PFSK-1 (cell line): ENCODE data around the gene TRPM3.

Experiments used
- FOXP2 ChIP-seq: optimal IDR thresholded peaks from 2 replicates; pipeline ENCODE3; 2011; ENCODE audit warnings: borderline replicate concordance, control low read depth, inconsistent platforms; ENCODE audit not compliant: insufficient read depth; ENCODE audit errors: extremely low read length, extremely low read depth
- POLR2AphosphoS5 ChIP-seq: IDR thresholded peaks from 2 replicates; pipeline ENCODE4 v1.6.1; 2012; ENCODE audit warnings: low read depth, mild to moderate bottlenecking, control low read depth, low read length, moderate library complexity
- SIN3A ChIP-seq: IDR thresholded peaks from 2 replicates; pipeline ENCODE4 v1.6.1; 2012; ENCODE audit warnings: mild to moderate bottlenecking, low read length, moderate library complexity, borderline replicate concordance; ENCODE audit not compliant: insufficient read depth
- TAF1 ChIP-seq: IDR thresholded peaks from 2 replicates; pipeline ENCODE4 v1.6.1; 2012; ENCODE audit warnings: low read length, control low read depth, borderline replicate concordance; ENCODE audit not compliant: insufficient read depth
- TF ChIP-seq, protein P1 (sequence below), 2 experiments: IDR thresholded peaks; 2 replicates each; pipeline versions ENCODE4 v1.6.1 to v1.8.0; 2011 to 2012; ENCODE audit warnings: low read depth in 2 of 2, low read length in 2 of 2, control low read depth in 1 of 2, inconsistent platforms in 1 of 2, mild to moderate bottlenecking in 1 of 2, moderate library complexity in 1 of 2; ENCODE audit not compliant: insufficient read depth in 1 of 2

The TRPM3 gene

DNA sequence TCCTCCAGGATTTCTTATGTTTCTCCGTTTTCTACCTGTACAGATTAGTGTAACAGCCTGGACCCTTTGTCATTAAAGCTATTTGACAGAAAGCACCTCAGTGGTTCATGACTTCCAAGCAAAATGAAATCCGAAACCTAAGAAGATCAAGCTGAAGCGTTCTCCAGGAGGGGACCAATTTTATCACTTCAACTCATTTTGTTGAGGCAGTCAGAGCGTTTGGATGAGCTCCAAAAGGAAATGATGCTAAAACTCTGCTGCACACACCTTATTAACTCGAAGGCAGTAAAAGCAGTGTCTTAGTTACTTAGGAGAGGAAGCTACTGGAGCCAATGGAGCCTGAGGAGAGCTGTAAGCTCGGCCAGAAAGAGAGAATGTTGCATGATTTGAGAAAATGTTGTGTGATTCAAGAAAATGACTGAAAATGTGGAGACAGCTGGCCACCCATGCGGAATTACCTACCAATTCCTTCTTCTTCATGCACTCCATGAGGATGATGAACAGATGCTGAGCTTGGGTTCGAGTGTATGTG, 360.2 kb downstream of the TRPM3 start:
- TF ChIP-seq, protein P1, sequence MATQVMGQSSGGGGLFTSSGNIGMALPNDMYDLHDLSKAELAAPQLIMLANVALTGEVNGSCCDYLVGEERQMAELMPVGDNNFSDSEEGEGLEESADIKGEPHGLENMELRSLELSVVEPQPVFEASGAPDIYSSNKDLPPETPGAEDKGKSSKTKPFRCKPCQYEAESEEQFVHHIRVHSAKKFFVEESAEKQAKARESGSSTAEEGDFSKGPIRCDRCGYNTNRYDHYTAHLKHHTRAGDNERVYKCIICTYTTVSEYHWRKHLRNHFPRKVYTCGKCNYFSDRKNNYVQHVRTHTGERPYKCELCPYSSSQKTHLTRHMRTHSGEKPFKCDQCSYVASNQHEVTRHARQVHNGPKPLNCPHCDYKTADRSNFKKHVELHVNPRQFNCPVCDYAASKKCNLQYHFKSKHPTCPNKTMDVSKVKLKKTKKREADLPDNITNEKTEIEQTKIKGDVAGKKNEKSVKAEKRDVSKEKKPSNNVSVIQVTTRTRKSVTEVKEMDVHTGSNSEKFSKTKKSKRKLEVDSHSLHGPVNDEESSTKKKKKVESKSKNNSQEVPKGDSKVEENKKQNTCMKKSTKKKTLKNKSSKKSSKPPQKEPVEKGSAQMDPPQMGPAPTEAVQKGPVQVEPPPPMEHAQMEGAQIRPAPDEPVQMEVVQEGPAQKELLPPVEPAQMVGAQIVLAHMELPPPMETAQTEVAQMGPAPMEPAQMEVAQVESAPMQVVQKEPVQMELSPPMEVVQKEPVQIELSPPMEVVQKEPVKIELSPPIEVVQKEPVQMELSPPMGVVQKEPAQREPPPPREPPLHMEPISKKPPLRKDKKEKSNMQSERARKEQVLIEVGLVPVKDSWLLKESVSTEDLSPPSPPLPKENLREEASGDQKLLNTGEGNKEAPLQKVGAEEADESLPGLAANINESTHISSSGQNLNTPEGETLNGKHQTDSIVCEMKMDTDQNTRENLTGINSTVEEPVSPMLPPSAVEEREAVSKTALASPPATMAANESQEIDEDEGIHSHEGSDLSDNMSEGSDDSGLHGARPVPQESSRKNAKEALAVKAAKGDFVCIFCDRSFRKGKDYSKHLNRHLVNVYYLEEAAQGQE (IDR thresholded peaks at IDR 0.05; ENCODE audit: insufficient read depth in 1 of 2, low read depth in 2 of 2, low read length in 2 of 2), result no peak
- no peak for TF ChIP-seq SIN3A
- TF ChIP-seq POLR2AphosphoS5, result no peak
- TF ChIP-seq FOXP2, result no peak
- TF ChIP-seq TAF1, result no peak

DNA sequence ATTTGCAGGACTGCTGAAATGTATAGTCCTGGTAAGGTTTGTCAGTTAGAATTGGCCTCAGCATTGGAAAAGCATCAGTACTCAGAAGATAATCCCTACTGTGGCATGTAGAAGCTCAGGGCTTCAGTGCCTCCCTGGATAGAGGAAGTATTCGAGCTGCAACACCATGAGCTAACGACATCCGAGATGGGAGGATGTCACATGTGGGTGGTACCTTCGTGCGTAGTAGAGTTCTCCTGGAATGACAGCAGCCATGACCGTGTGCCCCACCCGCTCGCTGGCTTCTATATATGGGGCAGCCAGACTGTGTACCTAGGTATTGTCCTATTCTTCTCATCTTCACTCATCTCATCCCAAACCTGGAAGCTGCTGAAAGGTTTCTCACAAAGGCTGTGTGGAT, 361.2 kb downstream of the TRPM3 start:
- TF ChIP-seq POLR2AphosphoS5 (no peak), SIN3A (no peak), FOXP2 (no peak), TAF1 (no peak)
- TF ChIP-seq, protein P1 (IDR thresholded peaks at IDR 0.05; ENCODE audit: insufficient read depth in 1 of 2, low read depth in 2 of 2, low read length in 2 of 2), result no peak

DNA sequence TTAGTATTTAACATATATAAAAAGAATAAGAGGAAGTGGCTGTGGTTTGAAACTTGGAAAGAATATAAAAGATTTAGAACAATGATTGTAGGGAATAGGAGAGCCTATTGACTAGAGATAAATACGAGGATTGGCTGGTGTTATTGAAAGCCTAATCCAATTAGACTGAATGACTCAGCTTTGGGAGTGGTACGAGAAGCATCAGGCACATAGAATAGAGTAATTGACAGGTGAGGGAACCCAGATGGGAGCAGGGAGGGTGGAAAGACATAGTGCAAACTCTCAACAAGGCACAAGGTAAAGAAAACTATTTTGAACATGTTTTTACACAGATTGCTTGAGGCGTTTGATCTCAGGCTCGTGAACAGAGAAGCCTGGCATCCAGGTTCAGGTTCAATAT, 368.1 kb downstream of the TRPM3 start:
- TF ChIP-seq, protein P1 (IDR thresholded peaks at IDR 0.05; ENCODE audit: insufficient read depth in 1 of 2, low read depth in 2 of 2, low read length in 2 of 2), result no peak
- TF ChIP-seq TAF1 (no peak), SIN3A (no peak)

DNA sequence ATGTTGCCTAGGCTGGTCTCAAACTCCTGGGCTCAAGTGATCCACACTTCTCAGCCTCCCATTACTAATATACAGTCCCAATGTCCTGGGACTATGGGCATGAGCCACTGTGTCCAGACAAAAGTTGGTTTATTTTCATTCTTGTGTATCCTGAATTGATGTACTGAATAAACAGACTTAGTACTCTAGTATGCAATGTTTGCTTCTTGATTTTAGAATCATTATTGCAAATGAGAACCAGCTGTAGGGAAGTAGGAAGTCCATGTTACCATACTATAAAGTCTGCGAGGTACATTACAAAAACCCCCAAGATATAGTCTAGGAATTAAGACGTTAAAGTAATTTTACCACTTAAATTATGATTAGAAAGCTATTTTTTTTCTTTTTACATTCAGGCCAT, 372.4 kb downstream of the TRPM3 start:
- TF ChIP-seq SIN3A (no peak), POLR2AphosphoS5 (no peak)

DNA sequence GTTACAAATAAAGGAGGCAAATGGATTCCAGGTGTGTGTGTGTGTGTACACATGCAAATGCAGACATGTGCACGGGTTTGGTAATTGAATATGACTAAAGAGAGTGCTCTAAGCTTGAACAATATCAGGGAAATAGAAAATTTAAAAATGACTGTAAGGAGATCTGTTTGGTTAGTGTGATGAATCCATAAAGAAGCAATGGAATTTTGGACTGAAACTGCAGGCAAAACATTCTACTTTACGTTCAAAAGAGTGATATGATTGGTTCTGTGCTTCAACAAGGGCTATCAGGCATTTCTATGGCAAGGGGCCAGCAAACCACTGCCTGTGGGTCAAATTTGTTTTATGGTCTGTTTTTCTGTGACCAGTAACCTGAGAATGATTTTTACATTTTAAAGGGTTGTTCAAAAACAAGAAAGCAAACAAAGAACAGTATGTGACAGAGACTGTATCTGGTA, 374.1 kb downstream of the TRPM3 start:
- TF ChIP-seq TAF1 (no peak), POLR2AphosphoS5 (no peak), SIN3A (no peak), FOXP2 (no peak)
- TF ChIP-seq, protein P1 (IDR thresholded peaks at IDR 0.05; ENCODE audit: insufficient read depth in 1 of 2, low read depth in 2 of 2, low read length in 2 of 2), result no peak

DNA sequence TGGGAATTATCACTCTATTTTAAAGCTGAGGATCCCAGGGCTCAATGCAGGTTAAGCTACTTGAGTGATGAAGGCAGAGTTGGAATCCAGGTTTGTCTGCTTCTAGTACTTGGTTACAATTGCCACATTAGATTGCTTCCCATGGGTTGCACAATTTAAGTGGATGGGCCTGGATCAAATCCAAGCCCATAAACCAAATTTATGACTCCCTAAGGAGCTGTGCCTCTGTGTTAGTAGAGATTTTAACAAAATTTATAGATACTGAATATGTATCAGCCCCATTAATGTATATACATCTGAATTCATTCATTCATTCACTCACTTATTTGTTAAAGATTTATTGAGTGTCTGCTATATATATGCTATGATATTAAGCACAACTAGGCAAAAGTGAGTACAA, 374.7 kb downstream of the TRPM3 start:
- TF ChIP-seq, protein P1 (IDR thresholded peaks at IDR 0.05; ENCODE audit: insufficient read depth in 1 of 2, low read depth in 2 of 2, low read length in 2 of 2), result no peak
- no peak for TF ChIP-seq FOXP2
- TF ChIP-seq TAF1, result no peak
- no peak for TF ChIP-seq POLR2AphosphoS5
